ENCODE results near the gene PPP2R3B.

DNA sequence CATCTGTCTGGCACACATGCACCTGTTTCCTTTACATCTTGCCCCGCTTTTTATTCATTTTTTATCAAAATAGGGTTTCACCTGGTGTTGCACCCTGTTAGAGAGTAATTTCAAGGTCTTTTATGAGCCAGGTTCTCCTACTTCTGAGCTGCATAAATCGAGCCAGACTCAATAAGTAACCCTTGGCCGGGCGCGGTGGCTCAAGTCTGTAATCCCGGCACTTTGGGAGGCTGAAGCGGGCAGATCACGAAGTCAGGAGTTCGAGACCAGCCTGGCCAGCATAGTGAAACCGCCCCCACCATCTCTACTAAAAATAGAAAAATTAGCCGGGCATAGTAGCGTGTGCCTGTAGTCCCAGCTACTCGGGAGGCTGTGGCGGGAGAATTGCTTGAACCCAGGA, 1.0 kb upstream of the PPP2R3B start:
- no peak for TF ChIP-seq CTCF (CRISPR knock-in tag; IDR thresholded peaks at IDR 0.05)
- no peak for TF ChIP-seq TBX3 (IDR thresholded peaks at IDR 0.05; ENCODE audit: borderline replicate concordance)

Data from HepG2 (cell line).